ENCODE results near the gene PRRT4. TPM values are rescaled to one million over a fixed set of nuclear protein-coding genes. Genes with fewer than 3 reads are reported as not detected.

The PRRT4 gene
- 3.3 TPM for total RNA-seq

DNA sequence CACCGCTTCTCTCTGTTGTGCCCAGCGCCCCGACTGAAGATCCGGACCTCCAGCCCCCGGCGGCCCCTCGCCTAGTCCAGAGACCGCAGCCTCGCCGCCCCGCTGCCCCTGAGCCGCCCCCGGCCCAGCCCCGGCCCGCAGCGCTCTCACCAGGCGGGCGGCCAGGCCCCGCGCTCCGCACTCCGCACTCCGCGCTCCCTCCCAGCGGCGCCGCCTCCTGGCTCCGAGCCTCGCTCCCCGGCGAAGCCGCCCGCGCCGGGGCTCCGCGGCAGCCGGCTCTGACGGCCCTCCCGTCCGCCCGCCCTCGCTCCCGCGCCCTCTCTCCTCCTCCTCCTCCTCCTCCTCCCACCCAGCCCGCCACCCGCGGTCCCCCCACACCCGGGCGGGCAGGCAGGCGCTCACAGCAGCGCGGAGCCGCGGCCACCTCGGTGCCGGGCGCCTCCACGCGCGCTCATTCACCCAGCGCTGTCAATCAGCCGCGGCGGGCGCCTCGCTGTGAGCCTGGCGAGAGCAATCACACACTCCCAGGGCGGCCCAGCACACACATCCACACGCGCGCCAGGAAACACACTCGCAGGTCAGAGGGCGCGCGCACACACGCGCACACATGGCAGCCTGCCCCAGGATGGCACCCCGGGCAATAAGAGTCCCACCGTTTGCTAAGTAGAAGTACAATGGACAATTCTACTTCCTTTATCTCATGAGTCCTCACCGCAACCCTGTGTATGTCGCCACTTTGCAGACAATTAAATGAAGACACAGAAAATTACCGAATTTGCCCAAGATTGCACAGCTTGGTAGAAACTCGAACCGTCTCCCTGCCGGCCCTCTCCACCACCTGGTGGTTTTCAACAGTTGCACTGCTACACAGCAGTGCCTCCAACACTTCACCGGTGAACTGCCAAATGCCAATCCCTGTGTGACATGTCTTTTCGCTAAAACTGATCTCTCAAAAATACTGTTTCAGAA, at the start of gene PRRT4:
PRRT4 (minus strand) TSS at position 280 of the 969 bp plus-strand sequence.

GRCh38 chr7:128409596-128410450, 48.3 kb upstream of the PRRT4 start, which contains the start of gene IMPDH1:
TSS of gene IMPDH1 (minus strand) at chr7:128409982. CDS start at chr7:128409901, 81 bp downstream.

DNA sequence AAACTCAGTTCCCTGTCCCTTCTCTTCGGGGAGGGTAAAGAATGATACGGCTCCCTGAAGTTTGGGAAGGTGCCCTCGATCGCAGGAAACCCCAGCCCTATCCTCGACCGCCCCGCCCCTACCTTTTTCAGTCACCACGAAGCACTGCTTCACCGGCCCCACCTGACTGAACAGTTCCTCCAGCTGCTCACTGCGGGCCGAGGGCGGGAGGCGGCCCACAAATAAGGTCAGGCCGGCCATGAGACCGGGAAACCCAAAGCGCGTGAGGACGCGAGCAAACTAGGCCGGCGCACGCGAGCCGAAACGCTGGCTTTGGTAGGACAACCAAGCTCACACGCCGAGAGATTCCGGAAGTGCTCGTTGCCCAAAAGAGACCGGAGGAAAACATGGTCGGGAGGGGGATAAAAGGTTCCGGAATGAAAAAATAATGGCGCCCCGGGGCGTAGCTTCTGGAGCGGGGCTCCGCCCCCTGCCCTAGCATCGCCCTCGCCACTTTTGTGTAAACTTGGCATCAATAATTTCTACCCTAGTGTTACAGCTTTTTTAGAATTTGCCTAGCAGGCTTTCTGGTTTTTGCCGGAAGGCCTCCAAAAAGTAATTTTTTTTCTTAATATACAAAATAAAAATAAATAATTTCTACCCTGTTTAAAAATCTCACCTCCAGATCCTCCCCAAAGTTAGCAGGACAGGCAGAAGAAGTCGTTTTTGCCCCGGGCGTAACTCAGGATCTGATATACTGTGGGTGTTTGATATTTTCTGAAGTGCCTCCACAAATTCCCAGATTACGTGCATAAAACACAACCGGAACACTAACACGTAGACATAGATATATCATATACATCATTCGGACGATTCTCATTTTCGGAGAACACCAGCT, 17.7 kb downstream of the PRRT4 start, which contains the start of gene RBM28:
RBM28 (minus strand) TSS at position 355 of the 877 bp plus-strand sequence; CDS start at position 240, 115 bp downstream.

Small RNAs within 50 kb of the gene (small RNA-seq; reads per million reads assigned to genes)
- not detected for gene RNU7-27P (ENCODE audit: low replicate concordance)

Other genes with a start within 250 kb of the PRRT4 start
- gene LEP, start 120.4 kb downstream of the PRRT4 start, total RNA-seq = 0.70 TPM
- 16.2 TPM for gene RBM28, start 17.8 kb downstream of the PRRT4 start, total RNA-seq
- 21.8 TPM for gene IMPDH1, start 48.3 kb upstream of the PRRT4 start, total RNA-seq
- 61.0 TPM for gene HILPDA, start 94.2 kb upstream of the PRRT4 start, total RNA-seq
- 25.9 TPM for gene METTL2B, start 115.1 kb upstream of the PRRT4 start, total RNA-seq

Measured in metanephros (tissue), 2 donors.